ENCODE data around the gene USP22. TPM values are rescaled to one million over a fixed set of nuclear protein-coding genes. Genes with fewer than 3 reads are reported as not detected.

The USP22 gene
- total RNA-seq, 1 donor from 2014 or later = 279 TPM

DNA sequence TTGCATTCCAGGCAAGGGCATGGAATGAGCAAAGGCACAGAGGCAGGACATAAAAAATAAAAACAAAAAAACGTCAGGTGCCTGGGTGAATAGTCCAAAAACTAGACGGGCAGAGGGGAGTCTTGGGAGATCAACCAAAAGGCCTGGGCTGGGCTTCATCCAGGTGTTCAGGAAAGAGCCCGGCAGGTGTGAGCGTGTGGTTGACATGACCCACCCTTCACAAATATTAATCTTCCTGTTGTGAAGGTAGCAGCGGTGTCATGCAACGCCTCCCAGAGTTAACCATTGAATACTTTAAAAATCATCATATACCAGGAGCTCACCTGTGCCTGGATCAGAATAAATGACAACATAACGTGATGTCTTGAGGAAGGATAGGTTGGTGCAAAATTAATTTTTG, 90.6 kb downstream of the USP22 start:
- Mint-ChIP-seq H3K27ac (no peak overlapping the region), H3K36me3 (peaks cover 7% of the 10 kb centered on the region), H3K9me3 (no peaks in the 10 kb centered on the region), H3K4me1 (ENCODE audit: unreplicated experiment) (peaks cover 5% of the 10 kb centered on the region), H3K4me3 (no peak overlapping the region), H3K27me3 (no peaks in the 10 kb centered on the region)
- no peak for DNase-seq (ENCODE audit: extremely low spot score, unreplicated experiment)
- TF ChIP-seq CTCF (conservative IDR thresholded peaks at IDR 0.05) = no peak

Other genes starting within 250 kb of the USP22 start
- 17.5 and 24.5 TPM in 2 replicates for gene DHRS7B, start 84.0 kb upstream of the USP22 start, total RNA-seq (ENCODE audit: low replicate concordance)
- 28.4 and 33.4 TPM in 2 replicates for gene TMEM11, start 171.2 kb upstream of the USP22 start, total RNA-seq (ENCODE audit: low replicate concordance)
- gene NATD1, start 210.4 kb upstream of the USP22 start, total RNA-seq (ENCODE audit: low replicate concordance) = 9.8 and 10.7 TPM in 2 replicates
- gene MAP2K3, start 241.7 kb upstream of the USP22 start, total RNA-seq (ENCODE audit: low replicate concordance) = 23.6 and 27.5 TPM in 2 replicates

Measured in type B pancreatic cell (in vitro differentiated cells).